K562 (cell line): ENCODE data around the gene SLC2A4. TPM values are rescaled to one million over a fixed set of nuclear protein-coding genes. Genes with fewer than 3 reads are reported as not detected.

Source experiments
- ARNT ChIP-seq, 2 experiments: fragments of 450-650 bp; IDR thresholded peaks; 2 replicates each; pipeline ENCODE4 v1.6.1; 2016; ENCODE audit warnings: mild to moderate bottlenecking in 1 of 2
- ATF3 ChIP-seq, 2 experiments: fragments of 450-650 bp in 1 of 2; sonication (generic) in 1 of 2; formaldehyde crosslinking in 1 of 2; IDR thresholded peaks in 1 of 2; conservative IDR thresholded peaks in 1 of 2; 2 replicates each; pipeline versions ENCODE4 v1.6.1 to v1.8.1; 2016 to 2023; ENCODE audit warnings: mild to moderate bottlenecking in 2 of 2, moderate library complexity in 2 of 2, inconsistent platforms in 1 of 2, missing genetic modification reagents in 1 of 2
- CBX5 ChIP-seq: IDR thresholded peaks from 2 replicates; pipeline ENCODE4 v1.6.1; 2014; ENCODE audit warnings: low read depth, borderline replicate concordance
- CCAR2 ChIP-seq: fragments of 200-400 bp; formaldehyde crosslinking; IDR thresholded peaks from 2 replicates; pipeline ENCODE4 v1.6.1; 2017; ENCODE audit warnings: mild to moderate bottlenecking, low read depth, low read length
- DACH1 ChIP-seq: fragments of 450-650 bp; IDR thresholded peaks from 2 replicates; pipeline ENCODE4 v1.6.1; 2018; ENCODE audit not compliant: partially characterized antibody
- EP300 ChIP-seq: IDR thresholded peaks from 2 replicates; pipeline ENCODE4 v1.6.1; 2012; ENCODE audit warnings: low read length, improper control_type of control experiment
- GABPA ChIP-seq: fragments of 200-800 bp; sonication (Bioruptor generic); conservative IDR thresholded peaks from 2 replicates; pipeline ENCODE4 v1.6.1; 2016; ENCODE audit warnings: low read depth, missing genetic modification characterization, missing compliant biosample characterization
- MAX ChIP-seq: sonication (generic); formaldehyde crosslinking; IDR thresholded peaks from 2 replicates; pipeline ENCODE4 v1.9.0; 2022; ENCODE audit warnings: mild to moderate bottlenecking, missing genetic modification reagents
- NCOA2 ChIP-seq, 2 experiments: fragments of 450-650 bp; IDR thresholded peaks; 2 replicates each; pipeline ENCODE4 v1.6.1; 2018; ENCODE audit warnings: mild to moderate bottlenecking in 2 of 2, moderate library complexity in 1 of 2; ENCODE audit not compliant: partially characterized antibody in 2 of 2
- NFRKB ChIP-seq: fragments of 450-650 bp; IDR thresholded peaks from 2 replicates; pipeline ENCODE4 v1.6.1; 2016; ENCODE audit warnings: low read depth
- NR2F6 ChIP-seq: fragments of 450-650 bp; formaldehyde crosslinking; IDR thresholded peaks from 2 replicates; pipeline ENCODE4 v1.4.0; 2020; ENCODE audit warnings: mild to moderate bottlenecking
- POLR2B ChIP-seq: fragments of 450-650 bp; IDR thresholded peaks from 2 replicates; pipeline ENCODE4 v1.6.1; 2018; ENCODE audit warnings: low read depth; ENCODE audit not compliant: partially characterized antibody
- RBM22 ChIP-seq: fragments of 200-400 bp; formaldehyde crosslinking; IDR thresholded peaks from 2 replicates; pipeline ENCODE4 v1.6.1; 2018; ENCODE audit warnings: low read length, low read depth; ENCODE audit not compliant: poor library complexity, severe bottlenecking
- SLC30A9 ChIP-seq: fragments of 250-450 bp; sonication (Bioruptor Pico); IDR thresholded peaks from 2 replicates; pipeline ENCODE4 v1.8.0; 2022; ENCODE audit warnings: mild to moderate bottlenecking, moderate library complexity
- SMAD4 ChIP-seq: fragments of 250-450 bp; sonication (Bioruptor Pico); conservative IDR thresholded peaks from 2 replicates; pipeline ENCODE4 v1.8.0; 2021; ENCODE audit warnings: inconsistent platforms, mild to moderate bottlenecking, moderate library complexity
- TARDBP ChIP-seq: fragments of 450-650 bp; IDR thresholded peaks from 2 replicates; pipeline ENCODE4 v1.6.1; 2016
- ZKSCAN8 ChIP-seq: fragments of 200-800 bp; sonication (Bioruptor generic); IDR thresholded peaks from 2 replicates; pipeline ENCODE4 v1.6.1; 2016; ENCODE audit warnings: missing genetic modification characterization, missing compliant biosample characterization
- ZNF184 ChIP-seq: sonication (generic); formaldehyde crosslinking; IDR thresholded peaks from 2 replicates; pipeline ENCODE4 v1.5.0; 2020; ENCODE audit warnings: missing genetic modification reagents
- ZNF212 ChIP-seq: fragments of 450-650 bp; formaldehyde crosslinking; IDR thresholded peaks from 2 replicates; pipeline ENCODE4 v1.4.0; 2020; ENCODE audit warnings: mild to moderate bottlenecking
- ZNF253 ChIP-seq: fragments of 250-450 bp; sonication (Bioruptor Pico); conservative IDR thresholded peaks from 2 replicates; pipeline ENCODE4 v1.6.1; 2021; ENCODE audit warnings: mild to moderate bottlenecking
- ZNF324 ChIP-seq: fragments of 250-450 bp; sonication (Bioruptor Pico); IDR thresholded peaks from 2 replicates; pipeline ENCODE4 v1.4.0; 2020; ENCODE audit warnings: mild to moderate bottlenecking
- polyA plus RNA-seq, 8 experiments: library from polyadenylated mRNA; depleted of rRNA in 4 of 8; stranded (reverse) in 5 of 8; unstranded in 3 of 8; fragments of >200 nt; fragmentation: Nextera tagmentation in 2 of 8; fragmentation: Illumina TruSeq in 1 of 8; extraction: Ambion mirVana in 2 of 8; extraction: Trizol in 1 of 8; gene quantifications; 2 replicates each; pipeline versions ENCODE4 v1.2.1 to v1.2.3, GENCODE V29; 2011 to 2014; ENCODE audit warnings: inconsistent platforms in 1 of 8, missing spikeins in 1 of 8
- total RNA-seq, 7 experiments: library from RNA; depleted of rRNA in 6 of 7; stranded (reverse); fragments of >200 nt in 6 of 7; fragmentation: Illumina TruSeq in 2 of 7; extraction: Trizol in 2 of 7; gene quantifications; 2 replicates each; pipeline versions ENCODE4 v1.2.1 to v1.2.3, GENCODE V29; 2011 to 2021; ENCODE audit warnings: low replicate concordance in 1 of 7
- TF ChIP-seq, protein P1 (sequence below), 2 experiments: fragments of 250-450 bp in 1 of 2; fragments of 450-650 bp in 1 of 2; sonication (Bioruptor Pico) in 1 of 2; IDR thresholded peaks; 2 replicates each; pipeline versions ENCODE4 v1.6.1 to v1.8.0; 2016 to 2021; ENCODE audit warnings: mild to moderate bottlenecking in 2 of 2, moderate library complexity in 2 of 2, missing compliant biosample characterization in 1 of 2, missing genetic modification characterization in 1 of 2
- TF ChIP-seq, protein P2 (sequence below): IDR thresholded peaks from 2 replicates; pipeline ENCODE4 v1.6.1; 2011; ENCODE audit not compliant: insufficient read length; ENCODE audit errors: extremely low read depth

The SLC2A4 gene
- total and polyA plus RNA-seq, 9 of the 15 experiments (the other 6 are each of a cell fraction or from before 2014, with no cell fraction given) = 0.74 to 3.5 (median 1.6) TPM

DNA sequence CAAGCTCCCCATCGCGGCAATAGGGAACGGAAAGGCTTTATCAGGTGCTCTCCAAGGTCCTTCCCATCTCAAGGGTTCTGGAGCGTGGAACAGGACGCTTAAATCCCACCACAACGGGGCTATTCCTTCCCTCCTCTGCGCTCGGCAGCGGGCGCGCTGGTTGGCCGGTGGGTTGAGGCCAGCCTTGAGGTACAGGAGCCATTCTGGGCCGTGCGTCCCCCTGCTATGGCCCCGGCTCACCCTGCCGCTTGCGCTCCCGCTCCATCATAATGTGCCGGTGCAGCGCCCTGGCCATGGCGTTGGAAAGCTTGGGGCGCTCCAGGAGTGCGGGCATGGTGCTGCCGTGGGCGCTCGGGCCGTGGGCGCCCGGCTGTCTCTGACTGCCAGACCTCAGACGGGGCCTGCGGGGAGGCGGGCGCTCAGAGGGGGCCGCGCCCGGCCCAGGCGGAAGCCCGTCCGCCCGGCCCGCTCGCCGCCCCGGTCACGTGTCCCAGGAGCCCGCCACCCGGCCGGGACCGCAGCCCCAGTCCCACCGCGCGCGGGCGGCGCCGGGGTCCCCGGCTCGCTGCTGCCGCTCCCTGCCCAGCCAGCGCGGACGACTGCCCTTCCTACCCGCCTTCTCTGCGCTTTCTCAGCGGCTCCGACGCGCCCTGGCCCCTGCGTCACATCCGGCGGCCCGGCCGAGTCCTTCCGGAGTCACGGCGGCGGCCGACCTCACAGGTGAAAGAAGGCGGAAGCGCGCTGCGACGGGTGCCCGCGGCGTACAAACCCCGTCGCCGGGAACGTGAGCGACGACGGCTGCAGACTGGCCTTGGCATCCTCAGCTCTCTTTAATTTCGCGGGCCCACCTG lies 33.4 kb downstream of the SLC2A4 start, which contains the start of gene GPS2 (continued):
- TF ChIP-seq SLC30A9 (CRISPR knock-in tag) (no peak), EP300 (no peak), ZNF324 (CRISPR knock-in tag) (no peak), POLR2B (peak; percentile 40), ZNF212 (no peak), ZNF253 (no peak), RBM22 (peak; percentile 84), CBX5 (no peak), TARDBP (0 out of 2 replicates have a peak, but pooled peaks have one; percentile 25), SMAD4 (0 out of 2 replicates have a peak, but pooled peaks have one; percentile 24), ZNF184 (CRISPR knock-in tag) (no peak), ZKSCAN8 (CRISPR knock-in tag) (no peak), MAX (peak; percentile 42; the same call in 1 of the 2 replicates), ATF3 (IDR thresholded peaks at IDR 0.05) (no peak), ATF3 (CRISPR knock-in tag; conservative IDR thresholded peaks at IDR 0.05) (no peak), CCAR2 (no peak), NR2F6 (CRISPR knock-in tag) (no peak), ARNT (IDR thresholded peaks at IDR 0.05) (no peak), DACH1 (peak; percentile 26), NFRKB (0 out of 2 replicates have a peak, but pooled peaks have one; percentile 41), GABPA (tag) (peak; percentile 98), NCOA2 (IDR thresholded peaks at IDR 0.05; ENCODE audit: partially characterized antibody in 2 of 2) (no peak)
- TF ChIP-seq, protein P1, sequence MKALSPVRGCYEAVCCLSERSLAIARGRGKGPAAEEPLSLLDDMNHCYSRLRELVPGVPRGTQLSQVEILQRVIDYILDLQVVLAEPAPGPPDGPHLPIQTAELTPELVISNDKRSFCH (CRISPR knock-in tag; IDR thresholded peaks at IDR 0.05) = no peak
- TF ChIP-seq, protein P1 (tag; IDR thresholded peaks at IDR 0.05) = no peak
- TF ChIP-seq, protein P2, sequence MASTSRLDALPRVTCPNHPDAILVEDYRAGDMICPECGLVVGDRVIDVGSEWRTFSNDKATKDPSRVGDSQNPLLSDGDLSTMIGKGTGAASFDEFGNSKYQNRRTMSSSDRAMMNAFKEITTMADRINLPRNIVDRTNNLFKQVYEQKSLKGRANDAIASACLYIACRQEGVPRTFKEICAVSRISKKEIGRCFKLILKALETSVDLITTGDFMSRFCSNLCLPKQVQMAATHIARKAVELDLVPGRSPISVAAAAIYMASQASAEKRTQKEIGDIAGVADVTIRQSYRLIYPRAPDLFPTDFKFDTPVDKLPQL = no peak
